Fibroblast of the aortic adventitia (primary cell): Measurements from ENCODE around the gene RAPGEF6. TPM values are rescaled to one million over a fixed set of nuclear protein-coding genes. Genes with fewer than 3 reads are reported as not detected.
"Not testable (repeated sequence)": the region's sequence is repeated elsewhere in the genome, so short reads cannot be mapped to it uniquely, and the experiment has no call there.

Experiments used
- DNase-seq: peaks from one replicate; pipeline ENCODE4 v3.0.0-alpha.2; 2010; ENCODE audit warnings: low read depth
- H3K4me3 ChIP-seq: 2 replicates; pipeline ENCODE4 v1.5.1; 2011; ENCODE audit warnings: low read depth, mild to moderate bottlenecking, control low read depth, low read length, moderate library complexity
- total RNA-seq: library from RNA; depleted of rRNA; stranded (reverse); fragments of >200 nt; gene quantifications from 2 replicates; pipeline ENCODE4 v1.2.3, GENCODE V29; 2012; ENCODE audit warnings: low replicate concordance
- TF ChIP-seq, protein P1 (sequence below): IDR thresholded peaks from 2 replicates; pipeline ENCODE4 v1.5.1; 2011; ENCODE audit warnings: mild to moderate bottlenecking, low read length, control low read depth, inconsistent platforms; ENCODE audit not compliant: insufficient read depth

The RAPGEF6 gene
- total RNA-seq, 1 donor: 17.5 TPM

DNA sequence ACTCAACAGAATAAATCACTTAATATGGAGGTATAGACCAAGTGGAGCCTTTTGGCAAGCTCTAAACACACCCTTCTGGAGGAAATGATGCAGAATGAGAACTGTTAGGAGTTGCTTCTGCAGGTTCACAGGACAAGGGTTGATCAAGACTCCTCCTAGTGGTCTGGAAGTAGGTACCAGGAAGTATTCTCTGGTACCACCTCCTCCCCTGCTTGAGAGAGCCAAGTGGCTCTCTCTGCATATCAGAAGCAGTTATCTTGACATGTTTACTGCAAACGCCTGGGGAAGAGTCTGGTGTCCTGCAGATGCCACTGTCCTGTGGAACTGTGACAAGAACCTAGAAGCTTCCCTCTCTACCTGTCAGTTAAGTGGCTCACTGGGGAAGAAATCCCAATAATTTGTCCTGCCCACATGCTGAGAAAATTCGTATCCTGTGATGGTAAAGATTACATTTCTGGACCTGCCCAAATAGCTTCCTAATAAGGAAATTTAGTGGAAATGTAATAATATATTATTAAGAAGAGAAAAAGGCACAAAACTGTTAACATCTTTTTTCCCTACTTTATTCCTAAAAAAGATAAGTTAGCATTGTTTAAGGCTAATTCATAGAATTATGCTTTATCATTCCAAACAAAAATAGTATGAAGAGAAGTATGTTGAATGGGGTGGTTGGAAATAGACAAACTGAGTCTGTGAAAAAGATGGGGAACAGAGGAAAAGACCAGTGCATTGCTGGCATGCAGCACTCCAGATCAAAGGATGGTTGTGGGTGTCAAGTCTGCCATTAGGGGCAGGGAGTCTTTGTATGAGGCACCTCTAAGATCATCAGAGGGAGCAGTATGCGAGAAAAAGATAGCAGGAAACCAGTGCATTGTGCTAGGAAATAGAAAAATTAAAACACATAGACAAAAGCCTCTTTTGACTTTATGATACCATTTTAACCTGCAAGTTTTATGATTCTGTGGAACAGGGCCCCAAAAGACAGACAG lies 252.3 kb downstream of the RAPGEF6 start:
- H3K4me3 ChIP-seq: no peak overlapping the region
- TF ChIP-seq, protein P1, sequence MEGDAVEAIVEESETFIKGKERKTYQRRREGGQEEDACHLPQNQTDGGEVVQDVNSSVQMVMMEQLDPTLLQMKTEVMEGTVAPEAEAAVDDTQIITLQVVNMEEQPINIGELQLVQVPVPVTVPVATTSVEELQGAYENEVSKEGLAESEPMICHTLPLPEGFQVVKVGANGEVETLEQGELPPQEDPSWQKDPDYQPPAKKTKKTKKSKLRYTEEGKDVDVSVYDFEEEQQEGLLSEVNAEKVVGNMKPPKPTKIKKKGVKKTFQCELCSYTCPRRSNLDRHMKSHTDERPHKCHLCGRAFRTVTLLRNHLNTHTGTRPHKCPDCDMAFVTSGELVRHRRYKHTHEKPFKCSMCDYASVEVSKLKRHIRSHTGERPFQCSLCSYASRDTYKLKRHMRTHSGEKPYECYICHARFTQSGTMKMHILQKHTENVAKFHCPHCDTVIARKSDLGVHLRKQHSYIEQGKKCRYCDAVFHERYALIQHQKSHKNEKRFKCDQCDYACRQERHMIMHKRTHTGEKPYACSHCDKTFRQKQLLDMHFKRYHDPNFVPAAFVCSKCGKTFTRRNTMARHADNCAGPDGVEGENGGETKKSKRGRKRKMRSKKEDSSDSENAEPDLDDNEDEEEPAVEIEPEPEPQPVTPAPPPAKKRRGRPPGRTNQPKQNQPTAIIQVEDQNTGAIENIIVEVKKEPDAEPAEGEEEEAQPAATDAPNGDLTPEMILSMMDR: peak; percentile 43
- DNase-seq: peak; percentile 43

DNA sequence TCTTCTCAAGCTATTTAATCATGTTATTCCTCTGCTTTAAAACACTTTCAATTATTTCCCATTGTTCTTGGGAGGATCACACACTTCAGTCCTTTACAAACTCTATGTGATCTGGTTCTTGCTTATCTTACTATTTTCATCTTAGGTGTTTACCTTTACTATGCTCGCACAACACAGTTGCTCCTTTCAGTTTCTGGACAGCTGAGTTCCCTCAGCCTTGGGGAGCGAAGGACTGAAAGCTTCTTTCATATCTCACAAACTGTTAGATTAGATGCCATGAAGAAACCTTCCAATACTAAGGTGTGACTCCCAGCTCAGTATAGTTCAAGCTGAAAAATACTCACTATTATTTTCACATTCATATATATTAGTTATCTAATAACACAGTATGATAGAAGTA lies 253.3 kb downstream of the RAPGEF6 start:
- DNase-seq: no peak
- TF ChIP-seq, protein P1: no peak
- H3K4me3 ChIP-seq: no peak overlapping the region

DNA sequence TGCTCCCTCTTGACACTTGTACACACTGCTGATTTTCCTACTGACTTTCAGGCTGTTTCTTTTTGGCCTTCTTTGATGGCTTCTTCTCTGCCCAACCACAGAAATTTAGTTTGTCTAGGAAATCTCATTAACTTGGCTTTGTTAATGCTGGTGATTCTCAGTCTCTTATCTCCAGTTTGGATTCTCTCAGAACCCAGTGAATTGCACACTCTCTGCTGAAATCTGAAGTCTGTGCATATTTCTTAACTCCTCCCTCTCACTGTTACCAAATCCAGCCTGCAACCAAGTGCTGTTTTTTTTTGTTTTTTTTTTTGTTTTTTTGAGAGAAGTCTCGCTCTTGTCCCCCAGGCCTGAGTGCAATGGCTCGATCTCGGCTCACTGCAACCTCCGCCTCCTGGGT lies 254.0 kb downstream of the RAPGEF6 start:
- no peak overlapping the region for H3K4me3 ChIP-seq
- DNase-seq: peak; percentile 75
- TF ChIP-seq, protein P1: no peak

DNA sequence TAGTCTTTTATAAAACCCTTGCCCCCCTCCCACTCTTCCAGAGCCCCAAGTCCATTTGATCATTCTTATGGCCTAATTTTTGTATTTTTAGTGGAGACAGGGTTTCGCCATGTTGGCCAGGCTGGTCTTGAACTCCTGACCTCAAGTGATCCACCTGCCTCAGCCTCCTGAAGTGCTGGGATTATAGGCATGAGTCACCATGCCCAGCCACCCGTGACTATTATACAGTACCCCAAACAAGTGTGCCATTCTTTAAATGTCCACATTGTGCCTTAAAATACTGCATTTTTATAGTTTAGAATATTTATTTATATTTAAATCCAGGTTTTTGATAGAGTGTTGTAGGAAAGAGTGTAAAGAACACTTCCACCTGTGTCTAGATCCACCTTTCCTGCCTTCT lies 254.8 kb downstream of the RAPGEF6 start:
- not testable (repeated sequence) for DNase-seq, H3K4me3 ChIP-seq

DNA sequence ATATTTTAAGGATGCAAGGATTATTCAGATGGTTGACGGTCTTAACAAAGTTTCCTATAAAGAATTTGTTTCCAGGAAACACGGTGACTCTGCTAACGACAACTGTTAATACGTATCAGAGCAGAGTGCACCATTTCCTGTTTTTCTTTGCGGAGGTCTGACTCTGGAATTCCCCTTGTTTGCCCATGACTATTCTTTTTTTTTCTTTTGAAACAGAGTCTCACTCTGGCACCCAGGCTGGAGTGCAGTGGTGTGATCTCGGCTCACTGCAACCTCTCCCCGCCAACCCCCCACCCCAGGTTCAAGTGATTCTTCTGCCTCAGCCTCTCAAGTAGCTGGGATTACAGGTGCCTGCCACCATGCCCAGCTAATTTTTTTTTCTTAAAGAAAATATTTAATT lies 255.3 kb downstream of the RAPGEF6 start:
- no peak for DNase-seq
- no peak overlapping the region for H3K4me3 ChIP-seq
- TF ChIP-seq, protein P1: no peak

DNA sequence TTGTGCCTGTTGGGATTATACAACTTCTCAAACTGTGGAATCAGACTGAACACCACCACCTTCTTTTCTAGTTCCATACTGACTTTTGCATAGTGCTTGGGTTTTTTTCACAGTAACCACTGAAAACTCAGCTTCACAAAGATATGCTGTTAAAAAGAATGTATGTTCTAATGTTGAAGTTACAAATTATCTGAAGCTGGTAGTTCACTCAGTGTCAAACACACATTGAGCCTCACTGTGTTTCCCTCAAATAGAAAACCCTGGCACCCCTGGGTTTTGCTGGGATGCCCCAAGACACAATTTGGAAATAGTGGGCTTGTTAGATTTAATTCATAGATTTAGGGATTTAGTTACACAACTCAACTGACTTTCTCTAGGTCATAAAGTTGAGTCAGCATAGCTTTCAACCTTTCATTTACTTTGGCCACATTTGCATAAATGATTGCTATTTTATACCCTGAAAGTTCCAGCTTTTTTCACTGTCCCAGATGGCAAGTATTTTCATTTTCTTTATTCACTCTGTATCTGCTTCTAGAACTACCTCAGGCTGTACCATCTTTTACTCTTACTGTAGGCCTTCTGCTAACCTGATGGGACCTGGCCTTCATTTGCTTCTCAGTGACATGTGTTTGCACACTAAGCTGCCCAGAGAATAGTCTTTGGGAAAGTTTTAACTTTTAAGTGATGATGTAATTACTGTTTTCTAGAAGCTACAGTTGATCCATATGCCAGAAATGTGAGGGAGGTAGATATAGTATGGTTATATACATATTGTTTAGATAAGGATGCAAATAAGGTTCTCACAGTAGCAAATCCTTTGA lies 256.1 kb downstream of the RAPGEF6 start:
- DNase-seq: no peak
- TF ChIP-seq, protein P1: no peak
- no peak overlapping the region for H3K4me3 ChIP-seq

DNA sequence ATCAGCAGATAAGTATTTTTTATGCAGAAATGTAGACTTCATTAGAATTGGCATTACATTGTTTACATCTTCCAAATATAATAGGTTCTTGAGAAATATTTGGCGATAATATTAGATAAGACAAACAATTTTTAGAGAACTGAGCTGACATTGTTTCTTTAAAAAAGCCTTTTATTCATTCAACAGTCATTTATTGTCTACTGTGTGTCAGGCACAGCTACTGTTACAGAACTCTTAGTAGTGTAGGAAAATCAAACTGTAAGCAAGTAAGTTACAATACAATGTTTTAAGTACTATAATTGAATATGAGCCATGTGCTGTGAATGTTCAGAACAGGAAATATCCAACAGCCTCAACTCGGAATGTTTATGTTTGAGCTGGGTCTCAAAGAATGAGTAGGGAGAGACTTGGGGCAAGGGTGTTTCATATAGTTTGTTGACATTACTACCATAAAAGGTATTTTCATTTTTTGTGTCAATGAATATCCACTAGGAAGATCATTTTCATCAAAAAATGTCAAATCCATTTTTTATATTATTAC lies 257.2 kb downstream of the RAPGEF6 start:
- TF ChIP-seq, protein P1: no peak
- no peak overlapping the region for H3K4me3 ChIP-seq
- DNase-seq: no peak
